Sigmoid colon (tissue), 4 donors: ENCODE results near the gene PRSS37.

Experiments used
- EP300 ChIP-seq, 4 donors: sonication (generic); formaldehyde crosslinking; IDR thresholded peaks; one replicate each; pipeline ENCODE4 v1.6.1; 2017; ENCODE audit warnings: antibody characterized with exemption in 4 of 4
- POLR2A ChIP-seq, 2 donors: fragments of 450-650 bp; IDR thresholded peaks; one replicate each; pipeline ENCODE4 v1.6.1; 2016; ENCODE audit warnings: antibody characterized with exemption in 2 of 2, mild to moderate bottlenecking in 2 of 2, moderate library complexity in 2 of 2
- POLR2AphosphoS5 ChIP-seq, 4 donors: sonication (generic); formaldehyde crosslinking; IDR thresholded peaks; one replicate each; pipeline ENCODE4 v1.6.1; 2017; ENCODE audit warnings: antibody characterized with exemption in 4 of 4
- TF ChIP-seq, protein P1 (sequence below), 4 experiments: fragments of 450-650 bp in 3 of 4; fragments of 200-600 bp in 1 of 4; IDR thresholded peaks; one replicate each; pipeline ENCODE4 v1.5.1; 2016 to 2019; ENCODE audit warnings: antibody characterized with exemption in 4 of 4, mild to moderate bottlenecking in 3 of 4, moderate library complexity in 2 of 4

DNA sequence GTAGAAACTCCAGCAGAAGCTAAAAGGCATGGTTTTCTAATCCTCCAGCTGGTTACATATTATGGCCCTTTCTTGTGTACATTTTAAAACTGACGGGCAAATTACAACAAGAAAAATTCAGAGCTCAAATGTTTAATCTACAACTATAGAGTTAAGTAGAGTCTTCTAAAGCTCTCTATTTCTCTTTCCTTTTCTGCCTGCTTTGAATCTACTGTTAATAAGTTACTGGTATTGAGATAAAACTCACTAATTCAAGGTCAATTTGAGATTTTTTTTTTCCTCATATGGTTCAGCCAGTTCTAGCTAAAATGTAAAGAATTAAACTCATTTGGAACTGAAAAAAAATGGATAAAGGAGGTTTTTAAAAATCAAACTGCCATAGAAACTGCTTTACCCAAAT, 1.6 kb upstream of the PRSS37 start:
- TF ChIP-seq, protein P1, sequence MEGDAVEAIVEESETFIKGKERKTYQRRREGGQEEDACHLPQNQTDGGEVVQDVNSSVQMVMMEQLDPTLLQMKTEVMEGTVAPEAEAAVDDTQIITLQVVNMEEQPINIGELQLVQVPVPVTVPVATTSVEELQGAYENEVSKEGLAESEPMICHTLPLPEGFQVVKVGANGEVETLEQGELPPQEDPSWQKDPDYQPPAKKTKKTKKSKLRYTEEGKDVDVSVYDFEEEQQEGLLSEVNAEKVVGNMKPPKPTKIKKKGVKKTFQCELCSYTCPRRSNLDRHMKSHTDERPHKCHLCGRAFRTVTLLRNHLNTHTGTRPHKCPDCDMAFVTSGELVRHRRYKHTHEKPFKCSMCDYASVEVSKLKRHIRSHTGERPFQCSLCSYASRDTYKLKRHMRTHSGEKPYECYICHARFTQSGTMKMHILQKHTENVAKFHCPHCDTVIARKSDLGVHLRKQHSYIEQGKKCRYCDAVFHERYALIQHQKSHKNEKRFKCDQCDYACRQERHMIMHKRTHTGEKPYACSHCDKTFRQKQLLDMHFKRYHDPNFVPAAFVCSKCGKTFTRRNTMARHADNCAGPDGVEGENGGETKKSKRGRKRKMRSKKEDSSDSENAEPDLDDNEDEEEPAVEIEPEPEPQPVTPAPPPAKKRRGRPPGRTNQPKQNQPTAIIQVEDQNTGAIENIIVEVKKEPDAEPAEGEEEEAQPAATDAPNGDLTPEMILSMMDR (IDR thresholded peaks at IDR 0.05): no peak
- TF ChIP-seq POLR2AphosphoS5 (IDR thresholded peaks at IDR 0.05): no peak
- no peak for TF ChIP-seq EP300 (IDR thresholded peaks at IDR 0.05)
- TF ChIP-seq POLR2A (IDR thresholded peaks at IDR 0.05): no peak
